GM18861 (cell line): ENCODE measurements around the gene PTPRR.
A peak's percentile ranks its signal among the peaks of the same experiment; 100 is the strongest.
"Not testable (repeated sequence)": the region's sequence is repeated elsewhere in the genome, so short reads cannot be mapped to it uniquely, and the experiment has no call there.

ENCODE experiments used
- ATAC-seq: cut with Tn5 transposase; IDR thresholded peaks from one replicate; pipeline ENCODE4 v1.9.1; 2021; ENCODE audit not compliant: unreplicated experiment

Gene PTPRR

DNA sequence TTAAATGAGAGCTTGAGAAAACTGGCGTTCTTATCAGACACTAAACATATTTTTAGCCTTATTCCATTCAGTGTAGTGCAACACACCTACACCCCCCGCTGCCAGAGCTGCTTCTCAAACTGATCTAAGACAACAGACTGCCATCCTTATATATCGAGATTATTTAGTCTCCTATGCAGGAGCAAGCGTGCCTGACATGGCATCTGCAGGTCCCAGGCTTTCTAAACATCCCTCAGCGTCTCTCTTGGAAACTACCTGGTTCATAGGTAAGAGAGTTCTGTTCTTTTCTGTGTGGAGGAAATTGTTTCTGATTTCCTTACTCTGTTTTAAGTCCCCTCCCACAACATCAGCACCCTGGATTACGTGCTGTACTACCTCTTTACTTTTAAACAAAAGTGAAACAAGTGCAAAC is 166.2 kb downstream of the PTPRR start:
- no peak for ATAC-seq

DNA sequence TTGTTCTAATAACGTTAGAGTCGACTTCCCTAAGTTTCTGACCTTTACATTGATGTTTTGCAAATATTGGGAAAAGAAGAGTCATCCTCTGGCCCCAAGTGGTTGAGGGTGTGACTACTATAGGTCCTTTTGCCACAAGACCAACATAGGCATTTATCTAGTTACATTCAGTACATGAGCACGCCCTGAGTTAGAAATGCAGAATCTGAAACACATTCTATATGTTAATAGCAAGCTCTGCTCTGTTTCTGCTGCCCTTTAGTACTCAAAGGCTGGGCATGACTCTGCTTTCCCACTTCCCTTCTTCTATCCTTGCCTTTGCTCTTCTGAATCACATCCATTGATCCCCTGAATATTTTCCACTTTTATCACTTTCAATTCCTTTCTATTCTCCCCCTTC is 168.2 kb downstream of the PTPRR start:
- no peak for ATAC-seq

DNA sequence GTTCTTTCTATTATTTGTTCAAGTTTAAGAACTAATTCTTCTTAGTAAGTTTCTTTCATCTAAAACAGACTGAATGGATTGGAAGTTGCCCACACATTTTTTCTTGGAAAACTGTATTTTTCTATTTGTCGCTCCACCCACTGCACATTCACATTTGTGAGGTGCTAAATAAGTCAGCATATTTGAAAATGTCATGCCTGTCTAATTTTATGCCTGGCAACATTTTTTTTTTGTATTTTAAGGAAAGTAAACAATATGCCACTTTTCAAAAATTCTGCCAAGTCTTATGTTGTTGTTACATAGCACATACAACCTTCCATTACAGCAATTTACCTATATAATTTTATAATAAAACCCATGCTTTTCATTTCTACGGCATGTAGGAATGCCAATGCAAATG is 170.6 kb downstream of the PTPRR start:
- no peak for ATAC-seq

DNA sequence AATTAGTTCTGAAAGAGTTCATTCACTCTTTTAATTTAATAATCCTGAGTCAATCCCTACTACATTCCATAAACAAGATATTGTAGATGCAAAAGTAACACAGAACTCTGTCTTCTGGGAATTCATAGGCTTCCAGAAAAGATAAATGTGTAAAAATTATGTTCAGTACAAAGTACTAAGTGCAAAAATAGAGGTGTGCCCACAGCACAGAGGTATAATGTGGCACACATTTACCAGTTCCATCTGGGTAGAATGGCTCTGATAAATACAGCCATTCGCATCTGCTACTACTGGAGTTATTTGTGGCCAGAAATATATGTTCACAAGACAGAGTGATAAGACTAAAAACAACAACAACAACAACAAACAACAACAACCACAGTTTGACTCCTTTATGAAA is 171.7 kb downstream of the PTPRR start:
- no peak for ATAC-seq

DNA sequence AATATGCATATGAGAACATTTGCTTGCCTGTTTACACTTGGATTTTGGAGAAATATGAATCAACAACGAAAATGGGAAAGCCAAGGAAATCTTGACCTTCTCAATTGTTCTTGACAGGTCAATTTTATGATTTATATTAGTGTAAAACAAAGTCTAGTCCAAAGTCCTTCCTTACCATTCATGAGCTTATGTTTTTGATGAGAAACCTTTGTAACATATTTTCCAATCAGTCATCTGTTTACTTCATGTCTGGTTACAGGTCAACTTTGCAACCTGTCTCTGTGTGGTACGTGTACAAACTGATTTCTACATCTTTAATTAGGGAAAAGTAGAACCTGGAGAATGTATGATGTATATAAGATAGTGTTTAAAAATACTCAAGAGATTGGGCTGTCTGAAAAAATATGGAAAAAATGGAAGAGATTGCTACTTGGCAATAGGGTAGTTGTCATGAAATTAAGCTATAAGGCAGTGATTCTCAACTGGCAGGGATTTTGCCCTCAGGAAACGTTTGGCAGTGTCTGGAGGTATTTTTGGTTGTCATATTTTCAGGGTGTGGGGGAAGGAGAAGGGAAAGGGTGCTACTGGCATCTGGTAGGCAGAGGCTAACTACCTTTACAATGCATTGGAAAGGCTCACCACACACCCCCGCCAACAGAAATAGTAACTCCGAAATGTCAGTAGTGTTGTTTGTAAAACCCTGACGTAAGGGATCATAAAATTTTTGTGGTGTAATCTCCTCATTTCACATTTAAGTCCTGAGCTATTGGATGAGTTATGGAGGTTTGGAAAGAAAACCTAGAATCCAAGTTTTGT is 172.9 kb downstream of the PTPRR start:
- no peak for ATAC-seq

DNA sequence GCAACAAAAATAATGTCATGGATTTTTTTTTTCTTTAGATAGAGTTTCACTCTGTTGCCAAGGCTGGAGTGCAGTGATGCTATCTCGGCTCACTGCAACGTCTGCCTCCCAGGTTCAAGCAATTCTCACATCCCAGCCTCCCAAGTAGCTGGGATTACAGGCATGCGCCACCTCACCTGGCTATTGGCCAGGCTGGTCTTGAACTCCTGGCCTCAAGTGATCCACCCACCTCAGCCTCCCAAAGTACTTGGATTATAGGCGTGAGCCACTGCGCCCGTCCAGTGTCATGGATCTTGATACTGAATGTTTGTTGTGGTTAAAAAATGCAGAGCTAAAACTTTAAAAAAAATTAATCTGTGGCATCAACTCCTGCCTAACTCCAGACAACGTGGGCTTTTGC is 175.5 kb downstream of the PTPRR start:
- ATAC-seq = no peak

DNA sequence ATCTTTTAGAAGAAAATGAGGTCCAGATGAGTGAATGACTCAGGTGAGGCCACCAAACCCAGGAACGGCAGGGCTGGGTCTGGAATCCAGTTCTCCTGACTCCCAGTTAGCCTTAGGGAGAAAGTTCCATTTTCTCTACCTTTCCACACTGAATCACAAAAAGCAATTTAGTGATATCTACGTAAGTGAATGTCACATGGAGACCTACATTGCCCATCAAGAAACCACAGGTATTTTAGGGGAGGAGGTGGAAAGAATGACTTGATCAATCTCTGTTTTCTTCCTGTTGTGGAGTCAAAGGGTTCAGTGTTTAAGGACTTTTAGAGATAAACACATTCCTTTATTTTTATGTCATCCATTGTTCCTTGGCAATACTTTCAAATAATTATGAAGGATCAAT is 176.4 kb downstream of the PTPRR start:
- ATAC-seq = no peak

DNA sequence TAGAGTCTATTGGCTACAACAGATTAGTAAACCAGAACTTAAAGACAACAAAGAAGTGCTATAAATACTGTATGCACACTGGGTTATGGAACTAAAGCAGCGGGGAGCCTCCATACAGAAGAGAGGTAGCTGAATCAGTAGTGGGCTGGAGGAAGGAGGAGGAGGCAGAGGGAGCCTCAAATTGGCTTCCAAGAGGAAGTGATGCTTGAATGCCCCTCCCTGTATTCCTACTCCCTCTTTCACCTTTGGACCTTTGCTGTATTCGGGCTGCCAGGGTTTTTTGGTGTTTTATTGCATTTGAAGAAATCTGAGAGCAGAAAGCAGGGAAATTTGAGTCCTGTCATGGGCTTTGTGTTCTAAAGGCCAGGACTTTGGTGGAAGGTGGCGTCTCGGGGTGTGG is 179.3 kb downstream of the PTPRR start:
- no peak for ATAC-seq

DNA sequence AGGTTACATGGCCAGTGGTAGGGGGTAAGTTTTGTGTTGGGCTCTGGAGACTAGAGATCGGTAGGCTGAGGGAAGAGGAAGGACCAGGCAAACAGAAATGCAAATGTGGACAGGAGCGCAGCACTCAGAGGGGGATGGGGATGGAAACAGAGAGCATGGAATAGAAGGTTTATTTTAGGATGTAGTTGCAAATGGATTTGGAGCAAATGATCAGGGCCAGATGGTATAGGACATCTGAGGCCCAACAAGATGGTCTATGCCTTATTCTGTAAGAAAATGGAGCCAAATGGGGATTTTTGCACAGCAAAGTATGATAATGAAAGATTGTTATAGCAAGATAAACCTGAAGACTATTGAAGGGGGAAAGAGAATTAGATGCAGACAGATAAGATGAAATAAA is 180.8 kb downstream of the PTPRR start:
- no peak for ATAC-seq

DNA sequence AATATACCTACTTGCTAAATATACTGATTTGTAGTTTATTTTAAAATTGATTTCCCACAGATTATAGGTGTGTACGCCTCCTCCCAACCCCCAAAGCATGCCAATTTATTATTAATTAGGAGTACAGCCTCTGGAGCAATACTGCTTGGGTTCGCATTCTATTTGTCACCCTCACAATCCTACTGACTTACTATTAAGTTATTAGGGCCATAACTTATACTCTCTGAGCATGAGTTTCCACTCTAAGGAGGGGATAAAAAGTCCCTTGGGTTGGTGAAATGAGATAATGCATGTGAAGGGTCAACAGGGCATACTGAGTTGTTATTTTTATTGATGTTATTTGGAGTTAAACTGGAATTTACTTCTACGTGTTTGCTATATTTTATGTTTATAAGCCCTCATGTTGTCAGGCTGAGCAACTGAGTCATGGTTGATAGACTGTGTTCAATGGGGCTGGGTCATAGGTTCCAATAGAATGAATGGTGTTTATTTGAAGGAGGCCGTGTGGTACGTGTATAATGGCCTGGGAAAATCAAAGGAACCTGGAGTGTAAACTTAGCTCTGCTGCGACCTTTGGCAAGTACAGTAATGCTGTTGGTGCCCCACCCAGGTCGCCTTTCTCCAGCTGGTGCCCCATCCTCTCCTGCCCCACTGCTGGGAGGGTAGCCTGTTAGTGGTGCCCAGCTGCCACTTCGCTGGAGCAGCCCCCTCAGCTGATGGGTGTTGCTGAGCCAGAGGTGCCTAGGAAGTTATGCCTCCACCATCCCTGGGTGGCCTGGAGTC is 184.0 kb downstream of the PTPRR start:
- ATAC-seq = no peak

DNA sequence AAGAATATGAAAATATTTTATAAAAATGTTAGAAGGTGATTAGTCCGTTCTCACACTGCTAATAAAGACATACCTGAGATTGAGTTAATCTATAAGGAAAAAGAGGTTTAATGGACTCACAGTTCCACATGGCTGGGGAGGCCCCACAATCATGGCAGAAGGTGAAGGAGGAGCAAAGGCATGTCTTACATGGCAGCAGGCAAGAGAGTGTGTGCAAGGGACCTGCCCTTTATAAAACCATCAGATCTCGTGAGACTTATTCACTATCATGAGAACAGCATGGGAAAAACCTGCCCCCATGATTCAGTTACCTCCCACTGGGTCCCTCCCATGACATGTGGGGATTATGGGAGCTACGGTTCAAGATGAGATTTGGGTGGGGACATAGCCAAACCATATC is 185.3 kb downstream of the PTPRR start:
- not testable (repeated sequence) for ATAC-seq

DNA sequence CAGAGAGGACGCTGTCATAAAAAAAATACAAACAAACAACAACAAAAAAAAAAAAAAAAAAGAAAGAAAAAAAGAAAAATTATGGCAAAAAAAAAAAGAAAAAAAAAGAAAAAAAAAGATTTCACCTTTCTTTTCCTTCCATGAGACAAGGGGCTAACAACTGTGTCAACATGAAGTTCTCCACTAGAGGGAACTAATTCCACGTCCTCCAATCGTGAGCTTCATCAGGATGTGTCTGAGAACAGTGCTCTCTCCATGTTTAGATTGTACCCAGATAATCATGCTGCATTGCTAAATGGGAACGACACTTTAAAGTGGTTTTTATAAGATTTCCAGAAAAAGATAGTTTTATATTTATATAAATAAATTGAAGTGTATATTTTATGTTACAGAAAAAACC is 187.2 kb downstream of the PTPRR start:
- peak; percentile 91 for ATAC-seq

DNA sequence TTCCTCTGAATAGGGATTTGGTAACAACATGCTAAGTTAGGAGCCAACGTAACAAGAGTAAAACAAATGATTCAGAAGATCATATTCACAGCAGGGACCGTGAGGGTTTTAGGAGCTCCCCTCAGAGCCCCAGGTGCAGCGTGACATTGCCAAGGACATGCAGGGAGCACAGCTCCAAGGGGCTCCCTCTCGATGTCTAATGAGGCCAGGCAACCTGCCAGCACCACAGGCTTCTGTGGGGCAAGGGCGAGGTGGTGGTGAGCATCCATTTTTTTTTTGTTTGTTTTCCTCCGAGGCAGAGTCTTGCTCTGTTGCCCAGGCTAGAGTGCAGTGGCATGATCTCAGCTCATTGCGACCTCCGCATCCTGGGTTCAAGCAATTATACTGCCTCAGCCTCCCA is 188.3 kb downstream of the PTPRR start:
- no peak for ATAC-seq

DNA sequence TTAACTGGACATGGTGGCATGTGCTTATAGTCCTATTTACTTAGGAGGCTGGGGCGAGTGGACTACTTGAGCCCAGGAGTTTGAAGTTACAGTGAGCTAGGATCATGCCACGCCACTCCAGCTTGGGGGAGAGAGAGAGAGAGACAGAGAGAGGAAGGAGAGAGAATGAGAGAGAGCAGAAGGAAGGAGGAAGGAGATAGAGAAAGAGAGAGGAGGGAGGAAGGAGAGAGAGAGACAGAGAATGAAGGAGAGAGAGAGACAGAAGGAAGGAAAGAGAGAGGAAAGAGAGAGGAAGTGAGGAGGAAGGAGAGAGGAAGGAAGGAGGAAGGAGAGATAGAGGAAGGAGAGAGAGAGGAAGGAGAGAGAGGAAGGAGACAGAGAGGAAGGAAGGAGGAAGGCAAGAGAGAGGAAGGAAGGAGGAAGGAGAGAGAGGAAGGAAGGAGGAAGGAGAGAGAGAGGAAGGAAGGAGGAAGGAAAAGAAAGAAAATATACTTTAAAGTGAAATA is 189.8 kb downstream of the PTPRR start:
- no peak for ATAC-seq

DNA sequence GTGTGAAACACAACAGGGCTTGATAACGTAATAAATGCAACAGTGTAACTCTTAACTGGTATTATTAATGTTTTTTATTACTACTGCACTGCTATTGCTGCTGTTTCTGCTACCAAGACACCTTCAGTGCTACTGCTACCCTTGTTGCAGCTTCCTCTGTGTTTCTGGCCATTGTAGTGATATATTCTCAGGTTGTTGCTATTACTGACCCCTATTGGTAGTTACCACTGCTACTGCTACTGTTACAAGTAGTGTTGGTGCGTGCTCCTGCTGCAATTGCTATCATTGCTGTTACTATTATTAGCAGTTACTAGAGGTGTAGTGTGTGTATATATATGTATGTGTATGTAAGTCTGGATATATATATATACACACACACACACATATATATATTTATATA is 196.1 kb downstream of the PTPRR start:
- no peak for ATAC-seq

DNA sequence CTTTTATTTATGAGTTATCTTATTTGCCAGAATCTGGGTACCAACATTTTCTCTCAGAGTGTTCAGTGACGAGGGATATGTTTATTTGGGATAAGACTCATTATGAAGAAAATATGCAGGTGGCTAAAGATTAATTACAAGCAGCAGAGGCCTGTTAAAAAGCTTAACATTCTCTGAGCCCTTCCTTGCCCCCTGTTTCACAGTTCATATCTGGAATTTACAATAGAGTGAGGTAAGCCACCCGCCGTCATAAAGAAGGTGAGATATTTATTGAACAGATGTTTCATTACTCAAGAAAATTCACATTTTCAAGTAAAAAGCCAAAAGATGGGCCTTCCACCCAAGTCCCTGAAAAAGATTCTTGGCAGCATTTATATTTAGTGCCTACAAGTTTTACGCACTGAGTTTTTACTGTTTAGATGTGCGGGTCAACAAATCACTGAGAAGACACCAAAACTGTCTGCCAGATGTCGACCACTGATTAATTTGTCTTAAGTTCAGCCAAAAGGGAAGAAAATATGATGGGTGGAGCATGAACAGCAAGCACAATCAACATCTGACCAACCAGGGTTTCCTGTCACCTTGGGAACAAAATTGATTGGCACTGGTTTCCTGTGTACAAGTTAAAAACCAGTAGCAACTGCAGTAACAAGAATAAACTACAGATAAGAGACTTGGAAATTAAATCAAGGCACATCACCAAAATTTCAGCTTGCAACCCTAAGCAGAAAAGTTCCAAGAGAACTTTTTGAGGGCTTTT is 197.8 kb downstream of the PTPRR start:
- ATAC-seq = no peak

DNA sequence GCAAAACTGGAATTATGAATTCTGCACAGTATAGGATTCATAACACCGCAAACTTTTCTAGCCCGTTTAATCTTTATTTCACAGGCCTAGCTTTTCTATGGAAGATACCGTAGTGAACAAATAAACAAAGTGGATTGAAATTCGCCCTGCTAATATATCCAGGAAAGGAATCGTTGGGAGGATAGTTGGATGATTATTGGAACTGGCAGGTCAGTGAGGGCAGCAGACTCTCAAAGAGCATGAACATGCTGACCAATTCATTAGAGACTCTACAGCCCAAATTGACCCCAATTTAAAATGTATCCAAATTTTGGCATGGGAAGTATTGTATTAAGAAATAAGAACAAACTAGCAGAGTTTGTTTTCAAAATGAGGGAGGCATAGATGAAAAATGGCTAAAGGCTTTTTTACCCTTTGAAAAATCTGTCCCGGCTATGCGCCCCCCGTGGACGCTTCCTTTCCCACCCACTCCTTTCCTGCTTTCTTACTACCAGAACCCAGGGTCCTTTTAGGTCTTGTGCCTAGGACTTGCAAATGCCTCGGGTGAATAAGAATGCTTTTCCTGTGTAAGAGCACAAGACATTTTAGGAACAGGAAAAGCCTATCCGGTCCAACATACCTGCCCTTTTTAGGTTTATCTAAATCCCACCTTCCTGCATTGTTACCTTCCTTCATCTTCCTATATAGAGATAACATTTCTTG is 198.7 kb downstream of the PTPRR start:
- no peak for ATAC-seq

DNA sequence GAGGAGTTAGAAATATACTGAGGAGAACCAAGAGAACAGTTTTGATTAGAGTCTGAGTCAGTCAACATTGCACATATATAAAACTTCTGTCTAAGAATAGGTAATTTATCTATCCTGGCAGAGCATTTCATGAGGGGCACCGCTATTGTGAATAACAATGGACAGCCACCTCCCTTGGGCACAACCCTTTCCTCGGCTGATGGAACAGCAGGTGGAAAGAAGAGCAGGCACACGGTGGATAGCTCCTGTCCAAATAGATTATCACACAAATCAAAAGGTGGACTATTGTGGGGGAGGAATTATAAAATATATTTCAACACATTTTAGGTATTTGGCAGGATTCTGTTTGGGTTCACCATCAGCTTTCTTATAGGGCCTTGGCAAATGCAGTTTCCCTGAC is 199.3 kb downstream of the PTPRR start:
- ATAC-seq = no peak

DNA sequence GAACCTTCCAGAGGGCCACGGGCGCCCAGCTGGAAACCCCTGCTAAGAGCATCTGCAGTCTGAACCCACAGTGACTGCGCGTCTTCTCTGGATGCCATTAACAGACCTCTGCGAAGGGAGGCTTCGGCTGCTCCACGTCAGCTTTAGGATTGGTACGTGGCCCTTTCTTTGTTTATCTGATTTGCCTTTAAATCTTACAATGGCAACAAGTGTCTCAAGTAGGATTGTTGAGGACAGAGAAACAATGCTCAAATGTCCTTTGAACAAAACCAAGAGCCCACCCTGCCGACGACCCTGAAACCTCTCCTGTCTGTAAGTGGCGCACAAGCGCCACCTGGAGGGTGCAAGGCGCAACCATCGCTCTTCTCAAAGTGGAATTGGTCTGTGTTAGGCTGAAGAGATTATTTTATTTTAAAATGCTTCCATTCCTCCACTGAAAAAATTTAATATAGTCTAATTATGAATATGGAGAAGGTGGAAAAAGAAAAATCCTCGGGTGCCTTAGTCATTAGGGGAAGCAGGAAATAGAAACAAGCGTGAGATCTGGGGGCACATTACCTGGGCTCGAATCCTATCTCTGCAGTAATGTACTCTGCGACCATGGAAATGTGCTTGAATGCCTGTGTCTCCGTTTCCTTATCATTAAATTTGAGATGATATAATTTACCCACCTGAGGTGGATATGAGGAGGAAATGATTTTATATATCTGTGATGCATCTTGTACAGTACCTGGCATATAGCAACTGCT is 200.7 kb downstream of the PTPRR start:
- ATAC-seq = no peak

DNA sequence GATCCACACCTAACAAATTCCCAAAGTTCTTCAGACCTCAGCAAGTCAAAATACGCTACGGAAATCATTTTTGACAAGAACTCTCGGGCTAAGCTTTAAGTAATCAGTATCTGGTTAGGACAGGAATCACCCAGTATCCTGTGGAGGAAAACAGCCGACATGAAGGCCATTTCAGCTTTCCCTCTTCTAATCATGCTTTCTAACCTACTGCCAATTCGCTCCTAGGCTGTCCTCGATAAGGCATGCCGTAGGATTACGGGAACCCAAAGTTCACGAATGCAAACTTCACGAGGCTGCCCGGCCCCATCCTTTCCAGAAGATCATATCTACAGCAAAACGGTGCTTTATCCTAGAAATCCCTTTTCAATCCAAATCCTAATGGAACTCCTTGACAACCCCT is 201.5 kb downstream of the PTPRR start:
- ATAC-seq = no peak
